Upper lobe of left lung (tissue), 4 donors: Measurements from ENCODE around the gene SLC17A2.

Source experiments
- POLR2A ChIP-seq, 4 donors: fragments of 450-650 bp; IDR thresholded peaks; one replicate each; pipeline ENCODE4 v1.5.1; 2016 to 2017; ENCODE audit warnings: antibody characterized with exemption in 4 of 4, mild to moderate bottlenecking in 2 of 4
- POLR2AphosphoS5 ChIP-seq, 2 donors: sonication (generic); formaldehyde crosslinking; IDR thresholded peaks; one replicate each; pipeline ENCODE4 v1.5.1; 2017; ENCODE audit warnings: antibody characterized with exemption in 2 of 2
- TF ChIP-seq, protein P1 (sequence below), 6 experiments: fragments of 450-650 bp in 4 of 6; fragments of 200-600 bp in 2 of 6; sonication (generic) in 2 of 6; IDR thresholded peaks; one replicate each; pipeline ENCODE4 v1.5.1; 2016 to 2019; ENCODE audit warnings: antibody characterized with exemption in 6 of 6

DNA sequence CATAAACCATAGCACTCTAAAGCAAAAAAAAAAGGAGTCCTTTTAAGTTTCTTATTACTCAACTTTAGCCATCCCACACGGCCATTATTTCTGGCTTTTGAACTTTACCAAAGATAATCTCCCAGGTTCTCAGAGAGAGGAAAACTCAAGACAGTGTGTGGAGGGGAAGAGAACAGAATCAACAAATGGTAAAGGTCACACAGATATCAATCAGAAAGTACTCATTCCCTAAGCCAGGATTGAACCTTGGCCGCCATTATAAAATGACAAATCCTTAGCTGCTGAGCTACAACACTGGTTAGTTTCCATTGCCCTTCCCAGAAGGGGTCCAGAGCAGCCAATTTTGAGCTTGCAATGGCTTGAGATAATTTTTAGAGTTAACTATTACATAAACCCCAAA, 22.0 kb upstream of the SLC17A2 start:
- no peak for TF ChIP-seq POLR2AphosphoS5 (IDR thresholded peaks at IDR 0.05)
- TF ChIP-seq, protein P1, sequence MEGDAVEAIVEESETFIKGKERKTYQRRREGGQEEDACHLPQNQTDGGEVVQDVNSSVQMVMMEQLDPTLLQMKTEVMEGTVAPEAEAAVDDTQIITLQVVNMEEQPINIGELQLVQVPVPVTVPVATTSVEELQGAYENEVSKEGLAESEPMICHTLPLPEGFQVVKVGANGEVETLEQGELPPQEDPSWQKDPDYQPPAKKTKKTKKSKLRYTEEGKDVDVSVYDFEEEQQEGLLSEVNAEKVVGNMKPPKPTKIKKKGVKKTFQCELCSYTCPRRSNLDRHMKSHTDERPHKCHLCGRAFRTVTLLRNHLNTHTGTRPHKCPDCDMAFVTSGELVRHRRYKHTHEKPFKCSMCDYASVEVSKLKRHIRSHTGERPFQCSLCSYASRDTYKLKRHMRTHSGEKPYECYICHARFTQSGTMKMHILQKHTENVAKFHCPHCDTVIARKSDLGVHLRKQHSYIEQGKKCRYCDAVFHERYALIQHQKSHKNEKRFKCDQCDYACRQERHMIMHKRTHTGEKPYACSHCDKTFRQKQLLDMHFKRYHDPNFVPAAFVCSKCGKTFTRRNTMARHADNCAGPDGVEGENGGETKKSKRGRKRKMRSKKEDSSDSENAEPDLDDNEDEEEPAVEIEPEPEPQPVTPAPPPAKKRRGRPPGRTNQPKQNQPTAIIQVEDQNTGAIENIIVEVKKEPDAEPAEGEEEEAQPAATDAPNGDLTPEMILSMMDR (IDR thresholded peaks at IDR 0.05): no peak
- TF ChIP-seq POLR2A (IDR thresholded peaks at IDR 0.05): no peak
